Testis (tissue), 2 donors: ENCODE measurements around the gene PLCXD3.

Experiments
- POLR2A ChIP-seq: fragments of 450-650 bp; IDR thresholded peaks from one replicate; pipeline ENCODE4 v1.6.1; 2017; ENCODE audit warnings: antibody characterized with exemption, mild to moderate bottlenecking, moderate library complexity
- TF ChIP-seq, protein P1 (sequence below), 3 experiments: fragments of 450-650 bp in 2 of 3; fragments of 200-600 bp in 1 of 3; sonication (generic) in 1 of 3; IDR thresholded peaks; one replicate each; pipeline ENCODE4 v1.5.1; 2016 to 2019; ENCODE audit warnings: antibody characterized with exemption in 3 of 3, mild to moderate bottlenecking in 2 of 3, moderate library complexity in 1 of 3

DNA sequence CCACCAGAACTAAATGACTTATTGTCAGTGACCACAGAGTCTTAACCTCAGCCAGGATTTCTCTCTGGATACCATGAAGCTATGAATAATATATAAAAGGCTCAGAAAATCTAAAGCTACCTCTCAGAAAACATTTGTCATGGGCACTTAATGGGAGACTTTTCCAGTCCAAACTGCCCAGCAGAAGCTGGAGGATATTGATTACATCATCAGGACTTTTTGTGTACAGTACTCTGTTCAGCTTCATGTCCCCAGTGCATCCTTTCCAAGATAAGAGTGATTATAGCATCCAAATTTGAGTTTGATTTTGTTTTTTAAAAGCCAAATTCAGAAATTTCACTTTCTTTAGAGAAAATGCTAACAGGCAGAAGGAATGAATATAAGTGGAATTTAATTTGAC, 173.2 kb downstream of the PLCXD3 start:
- TF ChIP-seq, protein P1, sequence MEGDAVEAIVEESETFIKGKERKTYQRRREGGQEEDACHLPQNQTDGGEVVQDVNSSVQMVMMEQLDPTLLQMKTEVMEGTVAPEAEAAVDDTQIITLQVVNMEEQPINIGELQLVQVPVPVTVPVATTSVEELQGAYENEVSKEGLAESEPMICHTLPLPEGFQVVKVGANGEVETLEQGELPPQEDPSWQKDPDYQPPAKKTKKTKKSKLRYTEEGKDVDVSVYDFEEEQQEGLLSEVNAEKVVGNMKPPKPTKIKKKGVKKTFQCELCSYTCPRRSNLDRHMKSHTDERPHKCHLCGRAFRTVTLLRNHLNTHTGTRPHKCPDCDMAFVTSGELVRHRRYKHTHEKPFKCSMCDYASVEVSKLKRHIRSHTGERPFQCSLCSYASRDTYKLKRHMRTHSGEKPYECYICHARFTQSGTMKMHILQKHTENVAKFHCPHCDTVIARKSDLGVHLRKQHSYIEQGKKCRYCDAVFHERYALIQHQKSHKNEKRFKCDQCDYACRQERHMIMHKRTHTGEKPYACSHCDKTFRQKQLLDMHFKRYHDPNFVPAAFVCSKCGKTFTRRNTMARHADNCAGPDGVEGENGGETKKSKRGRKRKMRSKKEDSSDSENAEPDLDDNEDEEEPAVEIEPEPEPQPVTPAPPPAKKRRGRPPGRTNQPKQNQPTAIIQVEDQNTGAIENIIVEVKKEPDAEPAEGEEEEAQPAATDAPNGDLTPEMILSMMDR (IDR thresholded peaks at IDR 0.05), result no peak
- TF ChIP-seq POLR2A, result no peak
